GM23248 (cell line): ENCODE results near the gene IQCM.

Experiments used
- EZH2 ChIP-seq: fragments of 200-600 bp; sonication (generic); IDR thresholded peaks from 2 replicates; pipeline ENCODE4 v1.6.1; 2018; ENCODE audit warnings: antibody characterized with exemption, mild to moderate bottlenecking; ENCODE audit not compliant: insufficient read depth, poor library complexity, severe bottlenecking
- EZH2phosphoT487 ChIP-seq: fragments of 200-600 bp; sonication (generic); IDR thresholded peaks from 2 replicates; pipeline ENCODE4 v1.6.1; 2018; ENCODE audit warnings: antibody characterized with exemption, moderate library complexity, mild to moderate bottlenecking, low read depth; ENCODE audit not compliant: insufficient read depth

DNA sequence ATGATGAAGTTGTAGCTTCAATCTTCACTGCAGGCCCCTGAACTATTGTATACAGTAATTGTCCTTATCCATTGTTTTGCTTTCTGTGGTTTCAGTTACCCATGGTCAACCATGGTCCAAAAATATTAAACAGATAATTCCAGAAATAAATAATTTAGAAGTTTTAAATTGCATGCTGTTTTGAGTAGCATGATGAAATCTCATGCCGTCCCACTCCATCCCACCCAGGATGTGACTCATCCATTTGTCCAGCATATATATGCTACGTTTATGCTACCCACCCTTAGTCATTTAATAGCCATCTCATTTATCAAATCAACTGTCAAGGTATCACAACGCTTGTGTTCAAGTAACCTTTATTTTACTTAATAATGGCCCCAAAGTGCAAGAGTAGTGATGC, 34.5 kb downstream of the IQCM start:
- no peak for TF ChIP-seq EZH2
- no peak for TF ChIP-seq EZH2phosphoT487
